Prostate gland (tissue), 2 donors: ENCODE data around the gene MUC12.

Experiments used
- CTCF ChIP-seq, 4 experiments: fragments of 200-600 bp in 2 of 4; fragments of 450-650 bp in 2 of 4; sonication (generic) in 2 of 4; IDR thresholded peaks; 1 replicate in 3 of 4; 2 replicates in 1 of 4; pipeline ENCODE4 v1.5.1; 2016 to 2019; ENCODE audit warnings: antibody characterized with exemption in 4 of 4, mild to moderate bottlenecking in 2 of 4, moderate library complexity in 2 of 4
- POLR2A ChIP-seq: fragments of 450-650 bp; IDR thresholded peaks from one replicate; pipeline ENCODE4 v1.6.1; 2016; ENCODE audit warnings: antibody characterized with exemption, mild to moderate bottlenecking
- POLR2AphosphoS5 ChIP-seq: sonication (generic); formaldehyde crosslinking; IDR thresholded peaks from one replicate; pipeline ENCODE4 v1.6.1; 2017; ENCODE audit warnings: antibody characterized with exemption

GRCh38 chr7:100951888-100952560 is 17.3 kb upstream of the MUC12 start:
- TF ChIP-seq CTCF (IDR thresholded peaks at IDR 0.05) (no peak), POLR2AphosphoS5 (no peak), POLR2A (no peak)
